CD4-positive, alpha-beta T cell treated with Interferon gamma for 1 hour (primary cell): Measurements from ENCODE around the gene TRIM14.

Experiments used
- DNase-seq: peaks from one replicate; pipeline ENCODE4 v3.0.0-alpha.2; 2020

Gene TRIM14

GRCh38 chr9:98118640-98119601 is at the start of gene TRIM14:
Gene TRIM14 (minus strand): TSS chr9:98119222. CDS start chr9:98119188, 34 bp downstream.
- peak; percentile 37 for DNase-seq

- no peak for DNase-seq
Measured at GRCh38 chr9:98168153-98168780, 49.2 kb upstream of the TRIM14 start.

- DNase-seq = no peak
Measured at GRCh38 chr9:98164912-98165311, 45.9 kb upstream of the TRIM14 start.

GRCh38 chr9:98162613-98163012 is 43.6 kb upstream of the TRIM14 start:
- no peak for DNase-seq

- DNase-seq = no peak
Measured at GRCh38 chr9:98161851-98162250, 42.8 kb upstream of the TRIM14 start.

GRCh38 chr9:98159790-98160189 is 40.8 kb upstream of the TRIM14 start:
- DNase-seq = no peak

GRCh38 chr9:98159301-98159700 is 40.3 kb upstream of the TRIM14 start:
- DNase-seq = no peak

GRCh38 chr9:98158071-98158831 is 39.2 kb upstream of the TRIM14 start:
- no peak for DNase-seq

GRCh38 chr9:98157372-98157771 is 38.4 kb upstream of the TRIM14 start:
- DNase-seq = no peak

GRCh38 chr9:98154678-98155077 is 35.7 kb upstream of the TRIM14 start:
- DNase-seq = no peak

- DNase-seq = no peak
Measured at GRCh38 chr9:98152526-98152925, 33.5 kb upstream of the TRIM14 start.

- no peak for DNase-seq
Measured at GRCh38 chr9:98150721-98151120, 31.7 kb upstream of the TRIM14 start.

- no peak for DNase-seq
Measured at GRCh38 chr9:98150164-98150563, 31.1 kb upstream of the TRIM14 start.

GRCh38 chr9:98149422-98149821 is 30.4 kb upstream of the TRIM14 start:
- DNase-seq = no peak

- no peak for DNase-seq
Measured at GRCh38 chr9:98148486-98148885, 29.5 kb upstream of the TRIM14 start.

- DNase-seq = no peak
Measured at GRCh38 chr9:98147582-98147981, 28.6 kb upstream of the TRIM14 start.

GRCh38 chr9:98146101-98146991 is 27.3 kb upstream of the TRIM14 start:
- DNase-seq = peak; percentile 61

- no peak for DNase-seq
Measured at GRCh38 chr9:98144631-98145030, 25.6 kb upstream of the TRIM14 start.

- DNase-seq = no peak
Measured at GRCh38 chr9:98144076-98144475, 25.1 kb upstream of the TRIM14 start.

- DNase-seq = no peak
Measured at GRCh38 chr9:98142925-98143481, 24.0 kb upstream of the TRIM14 start.

- DNase-seq = no peak
Measured at GRCh38 chr9:98142182-98142907, 23.3 kb upstream of the TRIM14 start.
